ENCODE measurements around the gene KDM4B. TPM values are rescaled to one million over a fixed set of nuclear protein-coding genes. Genes with fewer than 3 reads are reported as not detected.
A peak's percentile ranks its signal among the peaks of the same experiment; 100 is the strongest.

KDM4B gene
- total RNA-seq, 1 experiment from 2014 or later, result 43.7 TPM

DNA sequence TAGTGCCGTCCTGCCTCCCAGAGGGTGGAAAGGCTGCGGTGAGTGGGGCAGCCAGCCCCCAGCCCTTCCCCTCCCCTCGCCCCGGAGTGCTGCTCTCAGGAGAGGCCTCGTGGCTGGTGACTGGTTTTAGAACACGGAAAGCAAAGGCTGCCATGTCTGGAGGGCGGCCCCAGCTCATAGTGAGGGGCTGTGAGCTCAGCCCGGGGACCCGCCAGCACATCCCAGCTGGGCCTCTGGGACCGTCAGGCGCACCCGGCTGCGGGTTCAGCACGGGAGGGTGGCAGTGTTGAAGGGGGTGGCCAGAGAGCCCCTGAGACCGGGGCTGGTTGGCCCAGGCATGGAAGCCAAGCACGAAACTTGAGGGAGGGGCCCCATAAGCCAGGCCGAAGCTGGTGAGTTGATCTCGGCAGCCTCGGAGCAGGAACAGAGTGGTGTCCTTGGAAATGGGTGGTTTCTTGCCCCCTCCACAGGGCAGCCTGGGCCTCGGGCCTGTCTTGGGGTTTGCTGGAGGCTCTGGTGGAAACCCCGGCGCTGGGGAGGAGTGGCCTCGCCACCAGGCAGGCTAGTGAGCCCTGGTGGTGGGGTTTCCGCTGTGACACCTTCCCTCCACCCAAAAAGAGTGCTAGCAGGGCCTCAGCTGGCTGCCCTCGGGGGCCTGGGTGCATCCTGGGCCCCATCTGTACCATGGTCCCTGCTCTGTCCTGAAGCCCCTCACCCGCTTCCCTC, 157.7 kb downstream of the KDM4B start:
- Histone ChIP-seq H3K4ac (ENCODE audit: low read depth, low read length) (peak overlapping the region; percentile 3; the same call in 1 of the 2 replicates), H2AFZ (ENCODE audit: low read length) (no peak overlapping the region), H3K56ac (ENCODE audit: insufficient read length, low read depth, low read length) (no peak overlapping the region), H3K79me2 (ENCODE audit: insufficient read depth, low read length) (no peaks in the 10 kb centered on the region), H3K27ac (ENCODE audit: insufficient read length, low read depth, low read length) (peak overlapping the region; percentile 12), H3K14ac (ENCODE audit: insufficient read depth, low read length) (peak overlapping the region; percentile 44), H4K8ac (replicated peaks; ENCODE audit: insufficient read length, low read depth, low read length) (no peak overlapping the region), H3K79me1 (ENCODE audit: insufficient read depth, low read depth, low read length, poor library complexity, severe bottlenecking) (no peaks in the 10 kb centered on the region), H2AK5ac (ENCODE audit: insufficient read length, low read length) (no peak overlapping the region), H2BK20ac (ENCODE audit: low read depth, low read length, poor library complexity, severe bottlenecking) (no peak overlapping the region), H4K5ac (ENCODE audit: insufficient read length, low read depth, low read length) (no peak overlapping the region), H3K23ac (ENCODE audit: insufficient read length, low read depth, low read length) (no peak overlapping the region), H4K20me1 (ENCODE audit: control insufficient read depth, insufficient read depth, insufficient read length) (no peaks in the 10 kb centered on the region), H3K27me3 (ENCODE audit: insufficient read depth, low read length) (no peaks in the 10 kb centered on the region), H3K4me2 (ENCODE audit: insufficient read depth, insufficient read length, low read length) (no peak overlapping the region), H3K4me1 (ENCODE audit: insufficient read depth, low read length) (peaks cover 2% of the 10 kb centered on the region; the same call in 1 of the 2 replicates), H3K23me2 (ENCODE audit: insufficient read length, low read depth, low read length, poor library complexity, severe bottlenecking) (no peaks in the 10 kb centered on the region), H4K91ac (ENCODE audit: insufficient read length, low read depth, low read length) (peak overlapping the region; percentile 78), H3K9ac (ENCODE audit: extremely low read depth, insufficient read length, low read length) (no peak overlapping the region), H3T11ph (ENCODE audit: low read length) (no peak overlapping the region), H2BK15ac (ENCODE audit: low read depth, low read length) (0 out of 2 replicates have a peak overlapping the region, but pooled peaks have one; percentile 75), H3K18ac (ENCODE audit: insufficient read length, low read depth, low read length) (peak overlapping the region; percentile 41), H2BK12ac (ENCODE audit: insufficient read length, low read depth, low read length) (no peak overlapping the region), H2BK120ac (ENCODE audit: low read depth, low read length, poor library complexity, severe bottlenecking) (no peak overlapping the region), H2BK5ac (ENCODE audit: insufficient read length, low read length) (no peak overlapping the region), H3K9me3 (ENCODE audit: control insufficient read depth, low read depth, low read length) (no peaks in the 10 kb centered on the region)
- peaks cover 5 to 20% (median 19%) of the 10 kb centered on the region in 3 experiments; a peak in 5 of 7 replicates for H3K36me3 Mint-ChIP-seq (ENCODE audit: insufficient read depth in 1 of 3, low read depth in 3 of 3)
- H3K4me1 Mint-ChIP-seq, result peaks cover 46 to 78% of the 10 kb centered on the region in 2 experiments
- no peaks in the 10 kb centered on the region; the same call in 1 of the 2 replicates for H3K27me3 Mint-ChIP-seq (ENCODE audit: low read depth)
- H3K27ac Mint-ChIP-seq, result peak overlapping the region in 2 of 3 experiments; percentile 77 to 92; a peak in 3 of 7 replicates
- DNase-seq, result no peak
- TF ChIP-seq, protein P1, sequence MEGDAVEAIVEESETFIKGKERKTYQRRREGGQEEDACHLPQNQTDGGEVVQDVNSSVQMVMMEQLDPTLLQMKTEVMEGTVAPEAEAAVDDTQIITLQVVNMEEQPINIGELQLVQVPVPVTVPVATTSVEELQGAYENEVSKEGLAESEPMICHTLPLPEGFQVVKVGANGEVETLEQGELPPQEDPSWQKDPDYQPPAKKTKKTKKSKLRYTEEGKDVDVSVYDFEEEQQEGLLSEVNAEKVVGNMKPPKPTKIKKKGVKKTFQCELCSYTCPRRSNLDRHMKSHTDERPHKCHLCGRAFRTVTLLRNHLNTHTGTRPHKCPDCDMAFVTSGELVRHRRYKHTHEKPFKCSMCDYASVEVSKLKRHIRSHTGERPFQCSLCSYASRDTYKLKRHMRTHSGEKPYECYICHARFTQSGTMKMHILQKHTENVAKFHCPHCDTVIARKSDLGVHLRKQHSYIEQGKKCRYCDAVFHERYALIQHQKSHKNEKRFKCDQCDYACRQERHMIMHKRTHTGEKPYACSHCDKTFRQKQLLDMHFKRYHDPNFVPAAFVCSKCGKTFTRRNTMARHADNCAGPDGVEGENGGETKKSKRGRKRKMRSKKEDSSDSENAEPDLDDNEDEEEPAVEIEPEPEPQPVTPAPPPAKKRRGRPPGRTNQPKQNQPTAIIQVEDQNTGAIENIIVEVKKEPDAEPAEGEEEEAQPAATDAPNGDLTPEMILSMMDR (conservative IDR thresholded peaks at IDR 0.05), result no peak
- no CpG with 5 or more reads among the region's 26 CpGs for WGBS (ENCODE audit: extremely low coverage, insufficient read length, low lambda C conversion rate)
- no peak overlapping the region for H3K4me3 Mint-ChIP-seq
- no peaks in the 10 kb centered on the region for H3K9me3 Mint-ChIP-seq
